HFFc6 (cell line): Measurements from ENCODE around the gene CRABP2. TPM values are rescaled to one million over a fixed set of nuclear protein-coding genes. Genes with fewer than 3 reads are reported as not detected.

Experiments used
- DNase-seq: peaks from one replicate; pipeline ENCODE4 v3.0.0-alpha.2; 2018
- H3K27ac Mint-ChIP-seq: 2 replicates; pipeline ENCODE4 v1.8.0; 2020; ENCODE audit warnings: mild to moderate bottlenecking, mixed read lengths
- H3K27me3 Mint-ChIP-seq: 2 replicates; pipeline ENCODE4 v1.8.0; 2021; ENCODE audit warnings: mild to moderate bottlenecking, moderate library complexity, mixed read lengths; ENCODE audit not compliant: insufficient read depth
- H3K36me3 Mint-ChIP-seq: 2 replicates; pipeline ENCODE4 v1.8.0; 2021; ENCODE audit warnings: low read depth, mixed read lengths
- H3K4me1 Mint-ChIP-seq: 2 replicates; pipeline ENCODE4 v1.8.0; 2020; ENCODE audit warnings: low read depth, mixed read lengths
- H3K4me3 Mint-ChIP-seq: 2 replicates; pipeline ENCODE4 v1.8.0; 2020; ENCODE audit warnings: mild to moderate bottlenecking, moderate library complexity, mixed read lengths
- H3K9me3 Mint-ChIP-seq: 2 replicates; pipeline ENCODE4 v1.8.0; 2020; ENCODE audit warnings: mild to moderate bottlenecking, mixed read lengths
- total RNA-seq, 6 experiments: library from RNA; stranded (reverse); fragmentation: NEBNext Ultra II Directional; extraction: Animal tissue kit (Norgen Biotek cat#: 25700); gene quantifications; 2 replicates in 1 of 6; 3 replicates in 5 of 6; pipeline ENCODE4 v1.2.3, GENCODE V29; 2021
- TF ChIP-seq, protein P1 (sequence below): fragments of 200-600 bp; sonication (generic); IDR thresholded peaks from 2 replicates; pipeline ENCODE4 v1.5.0; 2021; ENCODE audit warnings: antibody characterized with exemption, mild to moderate bottlenecking

Gene CRABP2
- total RNA-seq, 6 experiments from 2014 or later = 55.9 to 70.4 (median 59.2) TPM

DNA sequence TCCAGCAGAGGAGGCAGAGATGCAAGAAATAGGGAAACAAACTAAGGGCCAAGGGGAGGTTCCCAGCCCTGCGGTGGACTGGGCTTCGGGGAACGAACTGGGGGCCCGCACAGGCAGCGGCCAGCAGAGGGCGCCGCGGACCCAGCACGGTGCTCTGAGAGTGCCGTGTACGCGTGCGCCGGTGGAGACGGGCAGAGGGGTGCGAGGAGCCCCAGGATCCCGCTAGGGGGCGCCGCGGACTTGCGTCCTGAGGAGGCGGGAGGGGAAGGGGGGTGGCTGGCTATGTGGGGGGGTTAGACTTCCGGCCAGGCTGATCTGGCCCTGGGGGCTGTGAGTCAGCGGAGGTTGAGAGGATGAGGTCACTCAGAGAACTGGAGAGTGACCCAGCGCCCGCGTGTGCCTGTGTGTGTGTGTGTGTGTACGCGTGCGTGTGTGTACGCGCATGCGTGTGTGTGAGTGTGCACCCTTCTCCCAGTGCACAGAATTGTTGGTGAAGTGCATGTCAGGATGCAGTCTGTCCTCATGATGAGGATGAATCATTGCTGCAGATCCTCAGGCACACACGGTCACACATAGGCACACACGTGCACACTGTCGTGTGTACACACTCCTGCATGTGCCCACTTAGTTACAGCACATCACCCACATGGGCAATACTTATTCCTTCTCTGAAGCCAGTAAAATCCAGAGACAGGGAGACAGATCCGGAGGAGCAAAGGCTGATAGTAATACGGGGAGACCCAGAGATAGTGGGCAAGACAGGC is 45.2 kb downstream of the CRABP2 start:
- Mint-ChIP-seq H3K4me3 (peak overlapping the region; percentile 82), H3K27me3 (peaks cover 18% of the 10 kb centered on the region), H3K36me3 (no peaks in the 10 kb centered on the region), H3K27ac (peak overlapping the region; percentile 98), H3K9me3 (no peaks in the 10 kb centered on the region), H3K4me1 (peaks cover 72% of the 10 kb centered on the region)
- TF ChIP-seq, protein P1, sequence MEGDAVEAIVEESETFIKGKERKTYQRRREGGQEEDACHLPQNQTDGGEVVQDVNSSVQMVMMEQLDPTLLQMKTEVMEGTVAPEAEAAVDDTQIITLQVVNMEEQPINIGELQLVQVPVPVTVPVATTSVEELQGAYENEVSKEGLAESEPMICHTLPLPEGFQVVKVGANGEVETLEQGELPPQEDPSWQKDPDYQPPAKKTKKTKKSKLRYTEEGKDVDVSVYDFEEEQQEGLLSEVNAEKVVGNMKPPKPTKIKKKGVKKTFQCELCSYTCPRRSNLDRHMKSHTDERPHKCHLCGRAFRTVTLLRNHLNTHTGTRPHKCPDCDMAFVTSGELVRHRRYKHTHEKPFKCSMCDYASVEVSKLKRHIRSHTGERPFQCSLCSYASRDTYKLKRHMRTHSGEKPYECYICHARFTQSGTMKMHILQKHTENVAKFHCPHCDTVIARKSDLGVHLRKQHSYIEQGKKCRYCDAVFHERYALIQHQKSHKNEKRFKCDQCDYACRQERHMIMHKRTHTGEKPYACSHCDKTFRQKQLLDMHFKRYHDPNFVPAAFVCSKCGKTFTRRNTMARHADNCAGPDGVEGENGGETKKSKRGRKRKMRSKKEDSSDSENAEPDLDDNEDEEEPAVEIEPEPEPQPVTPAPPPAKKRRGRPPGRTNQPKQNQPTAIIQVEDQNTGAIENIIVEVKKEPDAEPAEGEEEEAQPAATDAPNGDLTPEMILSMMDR = peak; percentile 99
- DNase-seq = peak; percentile 97

DNA sequence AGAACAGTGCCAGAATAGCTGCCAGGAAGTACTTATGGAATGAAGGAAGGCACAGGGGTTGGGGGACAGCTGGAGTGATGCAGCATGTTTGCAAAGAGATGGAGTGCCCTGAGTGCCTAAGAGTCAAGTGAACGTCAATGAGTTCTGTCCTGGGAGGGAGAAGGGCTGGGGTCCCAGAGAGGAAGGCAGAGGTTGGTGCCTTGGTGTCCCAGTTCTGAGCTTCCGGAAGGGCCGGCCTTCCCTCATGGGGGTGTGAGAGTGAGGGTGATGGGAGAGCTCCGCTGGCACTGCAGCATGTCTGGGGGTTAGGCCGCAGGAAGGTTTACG is 45.8 kb downstream of the CRABP2 start:
- Mint-ChIP-seq H3K4me1 (peaks cover 67% of the 10 kb centered on the region), H3K27me3 (peaks cover 19% of the 10 kb centered on the region), H3K4me3 (peak overlapping the region; percentile 73), H3K9me3 (no peaks in the 10 kb centered on the region), H3K27ac (peak overlapping the region; percentile 81), H3K36me3 (no peaks in the 10 kb centered on the region)
- TF ChIP-seq, protein P1 = no peak
- no peak for DNase-seq

- Mint-ChIP-seq H3K27ac (peak overlapping the region; percentile 81), H3K27me3 (peaks cover 19% of the 10 kb centered on the region), H3K9me3 (no peaks in the 10 kb centered on the region), H3K4me1 (peaks cover 66% of the 10 kb centered on the region), H3K36me3 (no peaks in the 10 kb centered on the region), H3K4me3 (peak overlapping the region; percentile 73; the same call in 1 of the 2 replicates)
- DNase-seq = no peak
- TF ChIP-seq, protein P1 = no peak
These were observed 46.3 kb downstream of the CRABP2 start for GRCh38 chr1:156658945-156659574.

DNA sequence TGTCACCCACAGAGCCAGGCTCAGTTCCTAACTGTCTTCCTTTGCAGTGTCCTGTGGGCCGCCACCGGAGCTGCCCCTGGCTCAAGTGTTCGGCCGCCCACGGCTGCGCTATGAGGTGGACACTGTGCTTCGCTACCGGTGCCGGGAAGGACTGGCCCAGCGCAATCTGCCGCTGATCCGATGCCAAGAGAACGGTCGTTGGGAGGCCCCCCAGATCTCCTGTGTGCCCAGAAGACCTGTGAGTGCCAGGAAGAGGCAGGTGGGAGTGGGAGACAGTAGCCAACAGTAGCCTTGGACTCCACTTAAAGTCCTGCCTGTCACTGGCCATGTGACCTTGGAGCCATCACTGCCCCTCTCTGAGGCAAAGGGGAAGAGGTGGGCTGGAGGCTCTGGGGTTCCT is 46.9 kb downstream of the CRABP2 start:
- H3K4me3 Mint-ChIP-seq = no peak overlapping the region
- DNase-seq = no peak
- TF ChIP-seq, protein P1 = no peak
- no peaks in the 10 kb centered on the region for H3K9me3 Mint-ChIP-seq
- no peak overlapping the region for H3K27ac Mint-ChIP-seq
- H3K36me3 Mint-ChIP-seq = no peaks in the 10 kb centered on the region
- peaks cover 23% of the 10 kb centered on the region for H3K27me3 Mint-ChIP-seq
- H3K4me1 Mint-ChIP-seq = peaks cover 61% of the 10 kb centered on the region

- Mint-ChIP-seq H3K36me3 (no peaks in the 10 kb centered on the region), H3K27me3 (peaks cover 27% of the 10 kb centered on the region)
These were observed 47.6 kb downstream of the CRABP2 start for GRCh38 chr1:156657741-156658319.

More at GRCh38 chr1:156657741-156658319, 47.6 kb downstream of the CRABP2 start:
- Mint-ChIP-seq H3K4me1 (peaks cover 54% of the 10 kb centered on the region), H3K4me3 (peak overlapping the region; percentile 79; the same call in 1 of the 2 replicates), H3K27ac (no peak overlapping the region), H3K9me3 (no peaks in the 10 kb centered on the region)
- TF ChIP-seq, protein P1 = peak; percentile 56; the same call in 1 of the 2 replicates
- DNase-seq = no peak
